Keratinocyte (primary cell): Measurements from ENCODE around the gene PCDHB7. TPM values are rescaled to one million over a fixed set of nuclear protein-coding genes. Genes with fewer than 3 reads are reported as not detected.
"Not testable (repeated sequence)": the region's sequence is repeated elsewhere in the genome, so short reads cannot be mapped to it uniquely, and the experiment has no call there.

ENCODE experiments used
- DNase-seq: peaks from one replicate; pipeline ENCODE4 v3.0.0-alpha.2; 2011; ENCODE audit warnings: low read depth, missing footprints, low spot score
- FAIRE-seq: peaks from 2 replicates; lab custom pipeline; 2011; peaks lifted over from hg19 to GRCh38; lab: Jason Lieb, UNC
- H2AFZ ChIP-seq: 2 replicates; pipeline ENCODE4 v1.6.0; 2012; ENCODE audit warnings: low read length, control low read depth, inconsistent platforms; ENCODE audit not compliant: control insufficient read depth
- H3K27ac ChIP-seq: 2 replicates; pipeline ENCODE4 v1.5.1; 2011; ENCODE audit warnings: low read length; ENCODE audit not compliant: control insufficient read depth, insufficient read depth
- H3K27me3 ChIP-seq: 3 replicates; pipeline ENCODE4 v1.6.0; 2011; ENCODE audit warnings: low read length; ENCODE audit not compliant: control insufficient read depth, insufficient read depth; ENCODE audit errors: extremely low read depth
- H3K36me3 ChIP-seq, 2 experiments: 2 replicates in 1 of 2; 3 replicates in 1 of 2; pipeline ENCODE4 v1.5.1; 2011; ENCODE audit warnings: low read length in 2 of 2, mild to moderate bottlenecking in 1 of 2; ENCODE audit not compliant: control insufficient read depth in 2 of 2, insufficient read depth in 2 of 2; ENCODE audit errors: extremely low read depth in 1 of 2
- H3K4me1 ChIP-seq: 3 replicates; pipeline ENCODE4 v1.5.1; 2011; ENCODE audit warnings: low read length; ENCODE audit not compliant: control insufficient read depth, insufficient read depth; ENCODE audit errors: extremely low read depth
- H3K4me2 ChIP-seq: 3 replicates; pipeline ENCODE4 v1.6.0; 2011; ENCODE audit warnings: low read depth, low read length; ENCODE audit not compliant: control insufficient read depth, insufficient read depth; ENCODE audit errors: extremely low read depth
- H3K4me3 ChIP-seq, 3 experiments: fragments of 200-600 bp in 1 of 3; sonication (generic) in 1 of 3; 2 replicates in 2 of 3; 3 replicates in 1 of 3; pipeline ENCODE4 v1.5.1; 2011 to 2016; ENCODE audit warnings: low read length in 3 of 3, mild to moderate bottlenecking in 3 of 3, control low read depth in 2 of 3, inconsistent platforms in 1 of 3, low read depth in 1 of 3, mixed read lengths in 1 of 3, mixed run types in 1 of 3, moderate library complexity in 1 of 3; ENCODE audit not compliant: control insufficient read depth in 2 of 3, insufficient read depth in 2 of 3; ENCODE audit errors: extremely low read depth in 1 of 3
- H3K79me2 ChIP-seq: 2 replicates; pipeline ENCODE4 v1.6.0; 2012; ENCODE audit warnings: low read length; ENCODE audit not compliant: control insufficient read depth, insufficient read depth
- H3K9ac ChIP-seq: 3 replicates; pipeline ENCODE4 v1.6.0; 2011; ENCODE audit warnings: low read length; ENCODE audit not compliant: control insufficient read depth, insufficient read depth; ENCODE audit errors: extremely low read depth
- H3K9me1 ChIP-seq: 3 replicates; pipeline ENCODE4 v1.6.0; 2011; ENCODE audit warnings: low read length; ENCODE audit not compliant: control insufficient read depth, insufficient read depth; ENCODE audit errors: extremely low read depth
- H3K9me3 ChIP-seq: 2 replicates; pipeline ENCODE4 v1.5.1; 2012; ENCODE audit warnings: low read depth, low read length; ENCODE audit not compliant: control insufficient read depth
- H4K20me1 ChIP-seq: 3 replicates; pipeline ENCODE4 v1.6.0; 2011; ENCODE audit warnings: low read length; ENCODE audit not compliant: control insufficient read depth, insufficient read depth; ENCODE audit errors: extremely low read depth
- EZH2 ChIP-seq: IDR thresholded peaks from one replicate; pipeline ENCODE4 v1.6.1; 2012; ENCODE audit warnings: inconsistent platforms, mild to moderate bottlenecking, low read length, moderate library complexity
- dilution Hi-C: fragments of 300-500 bp; cut with MboI; formaldehyde crosslinking; loops from one replicate; pipeline ENCODE4 v1.7.0; 2020; ENCODE audit warnings: low sequenced_read_pairs; ENCODE audit not compliant: extremely low pct_ligation_motif_present
- polyA plus RNA-seq, 5 experiments: library from polyadenylated mRNA; depleted of rRNA in 3 of 5; stranded (reverse) in 3 of 5; stranded (forward) in 1 of 5; unstranded in 1 of 5; fragments of >200 nt; gene quantifications; 1 replicate in 1 of 5; 2 replicates in 3 of 5; 3 replicates in 1 of 5; pipeline versions ENCODE4 v1.2.1 to v1.2.3, GENCODE V29; 2011 to 2012; ENCODE audit warnings: missing spikeins in 2 of 5, low read depth in 1 of 5, low replicate concordance in 1 of 5
- TF ChIP-seq, protein P1 (sequence below), 3 experiments: IDR thresholded peaks in 1 of 3; conservative IDR thresholded peaks in 1 of 3; optimal IDR thresholded peaks in 1 of 3; 2 replicates in 2 of 3; 3 replicates in 1 of 3; pipeline versions ENCODE3 to v1.5.1; 2011; ENCODE audit warnings: low read length in 3 of 3, mild to moderate bottlenecking in 3 of 3, moderate library complexity in 2 of 3, control low read depth in 1 of 3, inconsistent platforms in 1 of 3; ENCODE audit not compliant: insufficient read depth in 2 of 3; ENCODE audit errors: extremely low read depth in 1 of 3

The PCDHB7 gene
- polyA plus RNA-seq, 1 donor (not counting 4 experiments of a cell fraction or from before 2014, with no cell fraction given): not detected

DNA sequence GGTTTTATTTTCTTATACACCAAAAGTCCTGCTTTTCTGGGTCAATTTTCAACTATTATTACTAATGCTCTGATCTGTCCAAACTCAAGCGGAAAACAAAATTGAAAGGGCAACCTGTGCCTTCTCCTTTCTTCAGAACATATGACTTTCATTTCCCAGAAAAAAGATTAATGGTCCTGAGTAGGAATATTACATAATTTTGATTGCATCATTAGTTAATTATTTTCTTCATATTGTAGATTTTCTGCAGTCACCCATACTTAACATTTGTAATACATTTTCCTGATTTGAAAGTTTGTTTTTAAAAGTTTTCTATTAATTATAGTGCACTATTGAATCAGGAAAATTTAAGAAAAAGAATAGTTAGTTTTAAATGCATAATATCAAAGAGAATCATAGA lies 3.5 kb downstream of the PCDHB7 start:
- no peak overlapping the region for H3K4me3 ChIP-seq
- H3K79me2 ChIP-seq: no peaks in the 10 kb centered on the region
- H2AFZ ChIP-seq: no peak overlapping the region
- H3K4me2 ChIP-seq: no peak overlapping the region
- DNase-seq (no peak), FAIRE-seq (no peak)
- H3K9me1 ChIP-seq: no peaks in the 10 kb centered on the region
- no peak overlapping the region for H3K9ac ChIP-seq
- no peaks in the 10 kb centered on the region for H3K27me3 ChIP-seq
- H3K4me1 ChIP-seq: no peaks in the 10 kb centered on the region
- no peak overlapping the region for H3K27ac ChIP-seq
- peaks cover 4% of the 10 kb centered on the region for H3K9me3 ChIP-seq
- TF ChIP-seq, protein P1, sequence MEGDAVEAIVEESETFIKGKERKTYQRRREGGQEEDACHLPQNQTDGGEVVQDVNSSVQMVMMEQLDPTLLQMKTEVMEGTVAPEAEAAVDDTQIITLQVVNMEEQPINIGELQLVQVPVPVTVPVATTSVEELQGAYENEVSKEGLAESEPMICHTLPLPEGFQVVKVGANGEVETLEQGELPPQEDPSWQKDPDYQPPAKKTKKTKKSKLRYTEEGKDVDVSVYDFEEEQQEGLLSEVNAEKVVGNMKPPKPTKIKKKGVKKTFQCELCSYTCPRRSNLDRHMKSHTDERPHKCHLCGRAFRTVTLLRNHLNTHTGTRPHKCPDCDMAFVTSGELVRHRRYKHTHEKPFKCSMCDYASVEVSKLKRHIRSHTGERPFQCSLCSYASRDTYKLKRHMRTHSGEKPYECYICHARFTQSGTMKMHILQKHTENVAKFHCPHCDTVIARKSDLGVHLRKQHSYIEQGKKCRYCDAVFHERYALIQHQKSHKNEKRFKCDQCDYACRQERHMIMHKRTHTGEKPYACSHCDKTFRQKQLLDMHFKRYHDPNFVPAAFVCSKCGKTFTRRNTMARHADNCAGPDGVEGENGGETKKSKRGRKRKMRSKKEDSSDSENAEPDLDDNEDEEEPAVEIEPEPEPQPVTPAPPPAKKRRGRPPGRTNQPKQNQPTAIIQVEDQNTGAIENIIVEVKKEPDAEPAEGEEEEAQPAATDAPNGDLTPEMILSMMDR (optimal IDR thresholded peaks at IDR 0.05 in 1 of 3, IDR thresholded peaks at IDR 0.05 in 1 of 3, conservative IDR thresholded peaks at IDR 0.05 in 1 of 3; ENCODE audit: extremely low read depth in 1 of 3, insufficient read depth in 2 of 3, low read length in 3 of 3): no peak
- no peak for TF ChIP-seq EZH2
- dilution Hi-C loops: no loop called here
- H4K20me1 ChIP-seq: no peaks in the 10 kb centered on the region
- no peaks in the 10 kb centered on the region for H3K36me3 ChIP-seq

DNA sequence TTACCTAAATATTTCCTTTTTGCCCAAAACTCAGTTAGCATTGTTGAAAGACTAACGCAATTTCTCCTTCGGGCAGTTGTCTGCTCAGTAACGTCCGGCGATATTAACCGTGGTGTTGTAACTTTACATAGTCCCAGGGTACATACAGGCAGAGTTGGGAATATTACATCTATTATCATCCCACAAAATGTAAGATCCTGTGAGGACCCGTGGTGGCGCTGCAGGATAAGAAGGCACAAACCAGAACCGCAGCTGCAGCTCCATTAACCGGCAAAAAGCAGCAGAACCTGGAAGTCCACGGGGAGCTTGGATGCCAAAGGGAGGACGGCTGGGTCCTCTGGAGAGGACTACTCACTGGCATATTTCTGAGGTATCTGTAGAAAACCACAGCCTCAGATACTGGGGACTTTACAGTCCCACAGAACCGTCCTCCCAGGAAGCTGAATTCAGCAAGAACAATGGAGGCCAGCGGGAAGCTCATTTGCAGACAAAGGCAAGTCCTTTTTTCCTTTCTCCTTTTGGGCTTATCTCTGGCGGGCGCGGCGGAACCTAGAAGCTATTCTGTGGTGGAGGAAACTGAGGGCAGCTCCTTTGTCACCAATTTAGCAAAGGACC lies 5.2 kb downstream of the PCDHB7 start, which contains the start of gene PCDHB8:
TSS of gene PCDHB8 (plus strand) at position 214 of the 615 bp plus-strand sequence. CDS start at position 459, 245 bp downstream.
- not testable (repeated sequence) for H2AFZ ChIP-seq, H3K4me2 ChIP-seq, H3K79me2 ChIP-seq

DNA sequence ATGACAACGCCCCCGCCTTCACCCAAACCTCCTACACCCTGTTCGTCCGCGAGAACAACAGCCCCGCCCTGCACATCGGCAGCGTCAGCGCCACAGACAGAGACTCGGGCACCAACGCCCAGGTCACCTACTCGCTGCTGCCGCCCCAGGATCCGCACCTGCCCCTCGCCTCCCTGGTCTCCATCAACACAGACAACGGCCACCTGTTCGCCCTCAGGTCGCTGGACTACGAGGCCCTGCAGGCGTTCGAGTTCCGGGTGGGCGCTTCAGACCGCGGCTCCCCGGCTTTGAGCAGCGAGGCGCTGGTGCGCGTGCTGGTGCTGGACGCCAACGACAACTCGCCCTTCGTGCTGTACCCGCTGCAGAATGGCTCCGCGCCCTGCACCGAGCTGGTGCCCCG lies 6.9 kb downstream of the PCDHB7 start:
- H3K4me1 ChIP-seq, H3K9me1 ChIP-seq, DNase-seq, H4K20me1 ChIP-seq, H2AFZ ChIP-seq, H3K27me3 ChIP-seq, H3K4me2 ChIP-seq, dilution Hi-C loops, H3K4me3 ChIP-seq, H3K9ac ChIP-seq, H3K36me3 ChIP-seq, FAIRE-seq, H3K27ac ChIP-seq, H3K9me3 ChIP-seq, H3K79me2 ChIP-seq: not testable (repeated sequence)

More for the DNA sequence above, 5.2 kb downstream of the PCDHB7 start, which contains the start of gene PCDHB8:
- H3K27me3 ChIP-seq, H4K20me1 ChIP-seq, H3K27ac ChIP-seq, H3K9me1 ChIP-seq, H3K36me3 ChIP-seq, H3K4me1 ChIP-seq, FAIRE-seq, dilution Hi-C loops, H3K9ac ChIP-seq, H3K4me3 ChIP-seq, H3K9me3 ChIP-seq, DNase-seq: not testable (repeated sequence)

DNA sequence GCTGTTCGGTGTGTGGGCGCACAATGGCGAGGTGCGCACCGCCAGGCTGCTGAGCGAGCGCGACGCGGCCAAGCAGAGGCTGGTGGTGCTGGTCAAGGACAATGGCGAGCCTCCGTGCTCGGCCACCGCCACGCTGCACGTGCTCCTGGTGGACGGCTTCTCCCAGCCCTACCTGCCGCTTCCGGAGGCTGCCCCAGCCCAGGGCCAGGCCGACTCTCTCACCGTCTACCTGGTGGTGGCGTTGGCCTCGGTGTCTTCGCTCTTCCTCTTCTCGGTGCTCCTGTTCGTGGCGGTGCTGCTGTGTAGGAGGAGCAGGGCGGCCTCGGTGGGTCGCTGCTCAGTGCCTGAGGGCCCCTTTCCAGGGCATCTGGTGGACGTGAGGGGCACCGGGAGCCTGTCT lies 7.4 kb downstream of the PCDHB7 start:
- H3K4me1 ChIP-seq, dilution Hi-C loops, H2AFZ ChIP-seq, DNase-seq, H3K4me2 ChIP-seq, H3K9me1 ChIP-seq, H3K79me2 ChIP-seq, H3K4me3 ChIP-seq, H3K27me3 ChIP-seq, FAIRE-seq, H4K20me1 ChIP-seq, H3K9ac ChIP-seq, H3K27ac ChIP-seq, H3K9me3 ChIP-seq, H3K36me3 ChIP-seq: not testable (repeated sequence)
